Frontal cortex (tissue), 4 donors: Measurements from ENCODE around the gene PTBP3. TPM values are rescaled to one million over a fixed set of nuclear protein-coding genes. Genes with fewer than 3 reads are reported as not detected.
A peak's percentile ranks its signal among the peaks of the same experiment; 100 is the strongest.
"Not testable (repeated sequence)": the region's sequence is repeated elsewhere in the genome, so short reads cannot be mapped to it uniquely, and the experiment has no call there.

Source experiments
- DNase-seq, 2 donors: peaks; one replicate each; pipeline ENCODE4 v3.0.0; 2012; ENCODE audit warnings: low spot score in 2 of 2
- FAIRE-seq: peaks from 2 replicates; lab custom pipeline; 2012; peaks lifted over from hg19 to GRCh38; lab: Jason Lieb, UNC
- total RNA-seq: library from RNA; depleted of rRNA; stranded (reverse); fragments of >200 nt; gene quantifications from one replicate; pipeline ENCODE4 v1.2.3, GENCODE V29; 2014
- donor health status: control.
- donor health status: control.
- donor health status: control.

PTBP3 gene
- total RNA-seq, result 39.5 TPM

DNA sequence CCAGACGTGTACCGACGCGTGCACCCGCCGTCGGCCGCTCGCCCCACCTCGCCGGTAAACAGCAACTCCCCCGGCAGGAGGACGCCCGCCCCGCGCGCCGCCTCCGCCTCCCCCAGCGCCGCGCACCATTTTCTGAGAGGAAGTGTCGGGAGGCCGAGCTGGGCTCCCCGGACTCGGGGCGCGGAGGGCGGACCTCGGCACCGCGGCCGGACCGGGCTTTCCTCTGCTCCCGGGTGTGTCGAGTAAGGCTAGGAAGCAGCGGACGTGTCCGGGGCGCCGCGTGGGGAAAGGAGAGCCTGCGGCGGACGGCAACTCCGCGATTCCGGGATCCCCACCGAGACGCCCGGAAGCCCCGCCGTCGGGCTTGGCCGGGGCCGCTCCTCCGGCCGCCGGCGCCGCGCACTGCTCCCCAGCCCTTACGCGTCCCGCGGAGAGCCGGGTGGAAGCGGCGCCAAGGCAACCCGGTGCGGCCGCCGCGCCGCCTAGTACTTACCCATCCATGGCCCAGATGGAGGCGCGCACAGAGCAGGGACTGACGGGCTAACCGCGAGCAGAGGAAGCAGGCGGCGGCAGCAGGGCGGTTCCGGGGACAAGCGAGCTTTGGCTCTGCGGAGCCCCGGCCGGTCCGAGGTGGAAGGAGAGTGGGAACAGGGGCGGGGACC is at the start of gene PTBP3:
Gene PTBP3 (minus strand): TSS at position 643 of the 662 bp plus-strand sequence. CDS start 35,754 bp downstream, outside the sequence.
- DNase-seq (peak in 1 of 2 donors; percentile 59), FAIRE-seq (no peak)

- no peak for FAIRE-seq
These were observed 49.3 kb upstream of the PTBP3 start for GRCh38 chr9:112382501-112383364.

GRCh38 chr9:112382066-112382465 is 48.6 kb upstream of the PTBP3 start:
- FAIRE-seq, result no peak
- no peak for DNase-seq

More at GRCh38 chr9:112382501-112383364, 49.3 kb upstream of the PTBP3 start:
- DNase-seq, result no peak

- FAIRE-seq, result no peak
- DNase-seq, result no peak
These were observed 47.4 kb upstream of the PTBP3 start for GRCh38 chr9:112380825-112381221.

- DNase-seq, result peak in 1 of 2 donors; percentile 23
These were observed 46.8 kb upstream of the PTBP3 start, which contains the start of gene HSDL2 for GRCh38 chr9:112380102-112380824. TSS of gene HSDL2 (plus strand) at chr9:112380108. CDS start at chr9:112380164, 56 bp downstream.

GRCh38 chr9:112379177-112380101 is 46.0 kb upstream of the PTBP3 start:
- peak; percentile 84 to 91 for DNase-seq
- FAIRE-seq, result no peak

More at GRCh38 chr9:112380102-112380824, 46.8 kb upstream of the PTBP3 start, which contains the start of gene HSDL2:
- no peak for FAIRE-seq

GRCh38 chr9:112378328-112379176 is 45.1 kb upstream of the PTBP3 start:
- DNase-seq (no peak), FAIRE-seq (no peak)

- DNase-seq (no peak), FAIRE-seq (no peak)
These were observed 44.4 kb upstream of the PTBP3 start for GRCh38 chr9:112377684-112378327.

GRCh38 chr9:112377087-112377486 is 43.7 kb upstream of the PTBP3 start:
- FAIRE-seq, result no peak
- DNase-seq, result no peak

- FAIRE-seq (no peak), DNase-seq (no peak)
These were observed 41.9 kb upstream of the PTBP3 start for GRCh38 chr9:112375361-112375760.

- DNase-seq, FAIRE-seq: not testable (repeated sequence)
These were observed 40.8 kb upstream of the PTBP3 start for GRCh38 chr9:112374232-112374631.

GRCh38 chr9:112373666-112374065 is 40.2 kb upstream of the PTBP3 start:
- not testable (repeated sequence) for DNase-seq, FAIRE-seq

DNA sequence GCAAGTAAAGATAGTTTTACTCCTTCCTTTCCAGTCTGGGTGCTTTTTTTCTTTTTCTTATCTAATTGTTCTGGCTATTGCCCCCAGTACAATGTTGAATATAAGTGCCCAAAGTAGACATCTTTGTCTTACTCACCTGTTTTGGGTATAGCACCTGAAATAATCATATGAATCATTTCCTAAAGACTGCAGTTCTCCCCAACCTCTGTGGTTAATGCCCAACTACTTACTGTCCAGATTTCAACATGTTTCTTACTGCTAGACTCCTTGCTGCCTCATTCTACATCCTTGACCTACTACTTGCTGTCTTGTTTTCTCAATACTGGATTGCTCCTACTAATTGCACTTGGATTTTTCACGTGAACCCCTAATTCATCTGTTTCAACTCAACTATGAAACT is 37.6 kb upstream of the PTBP3 start:
- no peak for DNase-seq
- FAIRE-seq, result no peak

DNA sequence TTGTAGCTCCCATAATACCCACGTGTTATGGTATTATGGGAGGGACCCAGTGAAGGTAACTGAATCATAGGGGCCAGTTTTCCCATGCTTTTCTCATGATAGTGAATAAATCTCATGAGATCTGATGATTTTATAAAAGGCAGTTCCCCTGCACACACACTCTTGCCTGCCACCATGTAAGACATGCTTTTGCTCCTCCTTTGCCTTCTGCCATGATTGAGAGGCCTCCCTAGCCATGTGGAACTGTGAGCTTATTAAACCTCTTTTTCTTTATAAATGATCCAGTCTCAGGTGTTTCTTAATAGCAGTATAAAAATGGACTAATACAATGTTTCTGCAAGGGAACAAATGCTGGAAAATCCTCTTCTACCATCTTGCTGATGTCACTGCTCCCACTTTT is 36.4 kb upstream of the PTBP3 start:
- DNase-seq (no peak), FAIRE-seq (no peak)

- FAIRE-seq, result no peak
- no peak for DNase-seq
These were observed 34.0 kb upstream of the PTBP3 start for GRCh38 chr9:112367465-112367864.

GRCh38 chr9:112366591-112366990 is 33.2 kb upstream of the PTBP3 start:
- no peak for DNase-seq
- no peak for FAIRE-seq

- not testable (repeated sequence) for DNase-seq, FAIRE-seq
These were observed 31.8 kb upstream of the PTBP3 start for GRCh38 chr9:112365257-112365656.

DNA sequence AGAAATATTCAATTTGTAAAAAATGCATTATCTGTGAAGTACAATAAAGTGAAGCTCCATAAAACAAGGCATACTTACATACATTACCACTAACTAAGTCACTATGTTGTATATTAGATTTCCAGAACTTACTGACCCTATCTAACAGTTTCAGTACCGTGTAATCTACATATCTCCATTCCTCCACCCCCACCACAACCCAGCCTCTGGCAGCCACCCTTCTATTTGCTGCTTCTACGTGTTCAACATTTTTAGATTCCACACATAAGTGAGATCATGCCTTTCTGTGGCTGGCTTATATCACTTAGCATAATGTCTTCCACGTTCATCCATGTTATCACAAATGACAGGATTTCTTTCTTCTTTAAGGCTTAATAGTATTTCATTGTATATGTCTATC is 31.3 kb upstream of the PTBP3 start:
- DNase-seq, result no peak
- FAIRE-seq, result no peak
